ENCODE data around the gene MCL1.

GRCh38 chr1:150557813-150558212 is 21.6 kb downstream of the MCL1 start:
- no peak for TF ChIP-seq CTCF (IDR thresholded peaks at IDR 0.05; ENCODE audit: low read depth, low read length)
- TF ChIP-seq POLR2A (IDR thresholded peaks at IDR 0.05; ENCODE audit: extremely low read depth, insufficient read length) = no peak
- TF ChIP-seq MAX (IDR thresholded peaks at IDR 0.05; ENCODE audit: low read depth, low read length) = no peak
- no peak for TF ChIP-seq MYC (IDR thresholded peaks at IDR 0.05; ENCODE audit: low read depth, low read length)
